HG03520 (cell line): ENCODE measurements around the gene VPS37C.
"Not testable (repeated sequence)": the region's sequence is repeated elsewhere in the genome, so short reads cannot be mapped to it uniquely, and the experiment has no call there.

Source experiments
- ATAC-seq: cut with Tn5 transposase; IDR thresholded peaks from one replicate; pipeline ENCODE4 v1.9.1; 2021; ENCODE audit warnings: mild to moderate bottlenecking, moderate library complexity; ENCODE audit not compliant: unreplicated experiment

Gene VPS37C

DNA sequence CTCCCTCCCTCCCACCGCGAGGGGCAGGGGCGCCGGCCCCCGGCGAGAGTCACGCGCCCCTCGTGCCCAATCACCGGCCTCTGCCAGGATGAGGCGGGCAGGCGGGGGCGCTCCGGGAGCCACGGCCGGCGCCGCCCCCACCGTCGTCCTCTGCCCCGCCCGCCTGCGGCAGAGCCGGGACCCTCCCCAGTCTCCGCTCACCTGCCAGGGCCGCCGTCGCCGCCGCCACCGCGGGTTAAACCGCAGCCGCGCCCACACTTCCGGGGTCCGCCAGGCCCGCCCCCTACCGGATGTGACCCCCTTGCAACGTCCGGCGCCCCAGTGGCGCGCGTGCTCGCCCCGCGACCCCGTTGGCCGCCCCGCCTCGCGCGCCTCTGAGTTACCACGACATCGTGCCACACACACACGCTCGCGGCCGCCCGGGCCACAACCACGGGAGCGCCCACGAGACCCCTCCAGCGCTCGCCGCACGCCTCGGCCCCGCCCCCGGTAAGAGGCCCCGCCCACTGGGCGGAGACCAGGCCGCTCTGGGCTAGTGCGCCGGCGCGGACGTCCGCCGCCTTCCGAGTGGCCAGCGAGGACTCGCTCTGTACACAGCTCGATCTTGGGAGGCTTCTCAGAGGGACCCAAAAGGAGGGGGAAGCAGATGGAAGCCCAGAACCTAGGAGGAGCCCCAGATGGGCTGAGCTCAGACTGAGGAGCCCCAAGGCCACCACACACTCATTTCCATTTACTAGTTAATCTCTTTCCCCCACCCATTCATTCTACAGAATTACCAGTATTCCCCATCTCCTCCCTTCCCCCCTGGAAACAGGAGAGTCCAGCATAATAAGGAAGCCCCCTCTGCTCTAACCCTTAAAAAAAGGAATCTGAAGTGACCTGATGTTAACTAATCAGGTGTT lies at the start of gene VPS37C:
Gene VPS37C (minus strand): TSS at position 237 of the 902 bp plus-strand sequence. CDS start 22,597 bp downstream, outside the sequence.
- ATAC-seq: peak; percentile 68

DNA sequence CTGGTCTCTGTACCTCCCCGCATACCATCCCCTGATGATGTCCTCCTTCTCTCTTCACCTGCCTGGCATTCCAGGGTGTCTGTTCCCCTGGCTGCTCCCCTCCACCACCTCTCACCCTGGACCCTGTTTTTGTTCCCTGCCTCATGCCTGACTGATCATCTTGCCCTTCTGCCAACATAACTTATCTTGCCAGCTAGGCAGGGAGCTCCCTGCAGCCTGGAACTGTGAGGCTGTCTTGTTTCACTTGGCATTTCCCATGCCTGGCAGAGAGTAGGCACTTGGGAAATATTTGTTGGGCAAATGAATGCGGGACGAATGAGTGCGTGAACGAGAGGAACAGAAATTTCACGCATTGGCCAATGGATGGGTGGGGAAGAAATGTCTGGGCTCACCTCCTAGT lies 49.4 kb upstream of the VPS37C start:
- not testable (repeated sequence) for ATAC-seq

DNA sequence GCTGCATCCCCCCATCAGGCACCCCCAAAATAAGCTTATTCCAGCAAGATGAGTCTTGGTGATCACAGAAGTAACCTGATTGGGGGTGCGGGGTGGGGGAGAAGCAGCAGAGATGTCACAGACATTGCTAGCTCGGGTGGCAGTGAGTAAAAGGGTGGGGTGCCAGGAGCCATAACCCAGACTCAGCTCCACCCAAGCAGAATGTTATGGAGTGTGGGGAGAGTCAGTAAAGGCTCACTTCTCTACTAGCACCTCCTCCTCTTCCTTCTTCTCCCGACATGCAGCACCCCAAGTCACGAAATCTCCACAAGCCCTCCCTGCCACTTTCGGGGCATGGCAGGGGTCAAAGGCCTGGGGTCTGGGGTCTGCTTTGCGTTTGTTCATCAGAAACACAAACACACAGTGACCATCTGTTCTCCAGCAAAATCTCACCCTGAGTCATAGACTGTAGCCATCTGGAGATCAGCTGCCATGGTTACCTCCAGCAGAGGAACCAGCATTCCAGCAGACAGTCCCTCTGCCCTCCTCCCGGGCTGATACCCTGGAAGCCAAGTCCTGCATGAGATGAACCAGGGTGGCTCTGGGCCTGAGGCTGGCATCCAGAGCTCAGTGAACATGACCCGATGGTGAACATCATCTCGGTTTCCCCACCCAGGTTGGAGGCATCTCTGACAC lies 46.5 kb upstream of the VPS37C start:
- not testable (repeated sequence) for ATAC-seq

DNA sequence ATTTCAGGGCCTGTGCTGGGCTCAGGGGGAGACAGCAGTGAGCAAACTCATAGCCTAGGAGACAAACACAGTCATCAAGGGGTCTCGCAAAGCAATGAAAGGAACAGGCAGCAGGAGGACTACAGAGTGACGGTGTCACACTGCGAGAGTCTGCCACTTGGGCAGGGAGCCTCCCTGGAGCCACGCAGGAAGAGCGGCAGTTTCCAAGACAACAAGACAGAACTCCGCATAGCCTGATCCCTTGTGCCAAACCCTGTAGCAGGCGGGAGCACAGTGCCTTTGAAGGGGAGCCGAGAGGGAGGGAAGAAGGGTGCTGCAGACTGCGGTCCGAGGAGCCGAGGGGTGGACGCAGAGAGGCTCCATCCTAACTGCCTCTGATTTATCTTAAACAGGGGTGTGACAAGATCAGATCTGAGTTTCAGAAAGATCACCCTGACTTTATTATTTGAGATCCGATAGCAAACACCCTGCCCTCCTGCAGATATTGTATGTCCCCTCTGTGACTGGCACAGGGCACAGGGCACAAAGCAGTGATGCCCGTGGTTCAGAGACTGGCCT lies 43.4 kb upstream of the VPS37C start:
- ATAC-seq: not testable (repeated sequence)

DNA sequence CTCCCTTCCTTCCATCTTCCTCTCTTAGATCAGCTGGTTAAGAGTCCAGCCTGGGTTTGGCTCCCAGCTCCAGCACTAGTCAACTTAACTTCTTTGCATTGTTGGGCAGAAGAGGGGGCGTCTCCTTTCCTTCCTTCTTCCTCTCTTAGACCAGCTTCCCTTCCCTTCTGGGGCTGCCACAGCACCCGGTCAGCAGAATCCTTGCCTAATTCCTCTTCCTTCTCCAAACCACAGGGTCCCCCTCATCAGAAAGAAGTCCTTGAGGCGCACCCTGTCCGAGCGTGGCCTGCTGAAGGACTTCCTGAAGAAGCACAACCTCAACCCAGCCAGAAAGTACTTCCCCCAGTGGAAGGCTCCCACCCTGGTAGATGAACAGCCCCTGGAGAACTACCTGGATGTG lies 42.6 kb upstream of the VPS37C start:
- not testable (repeated sequence) for ATAC-seq

DNA sequence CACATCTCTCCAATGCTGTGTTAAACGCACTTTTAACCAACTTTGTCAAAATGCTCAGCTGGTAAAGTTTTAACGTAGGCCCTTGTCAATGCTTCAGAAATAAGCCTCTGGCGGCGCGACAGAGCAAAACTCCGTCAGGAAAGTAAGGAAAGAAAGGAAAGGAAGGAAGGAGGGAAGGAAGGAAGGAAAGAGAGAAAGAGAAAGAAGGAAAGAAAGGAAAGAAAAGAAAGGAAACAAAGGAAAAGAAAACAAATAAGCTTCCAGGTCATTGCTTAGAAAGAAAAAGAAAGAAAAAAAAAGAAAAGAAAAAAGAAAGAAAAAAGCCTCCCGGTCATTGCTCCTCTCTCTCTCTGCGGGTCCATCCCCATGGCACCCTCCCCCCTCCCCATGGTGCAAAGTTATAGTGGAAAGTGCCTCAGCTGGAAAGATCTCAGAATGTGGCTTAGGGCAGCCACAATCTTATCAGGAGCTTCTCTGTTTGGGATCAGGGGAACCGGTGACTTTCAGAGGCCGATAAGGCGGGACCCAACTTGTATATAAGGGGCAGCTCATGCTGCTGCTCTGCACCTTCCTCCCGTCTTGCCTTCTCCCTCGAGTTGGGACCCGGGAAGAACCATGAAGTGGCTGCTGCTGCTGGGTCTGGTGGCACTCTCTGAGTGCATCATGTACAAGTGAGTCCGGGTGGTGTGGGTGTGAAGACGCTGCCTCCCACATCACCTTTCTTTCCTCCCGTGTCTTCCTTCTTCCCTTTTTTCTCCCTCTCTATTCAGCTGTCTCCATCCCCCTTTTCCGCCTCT lies 41.9 kb upstream of the VPS37C start, which contains the start of gene PGA3:
Gene PGA3 (plus strand): TSS at position 566 of the 797 bp plus-strand sequence. CDS start 50 bp downstream, at position 616.
- ATAC-seq: not testable (repeated sequence)

DNA sequence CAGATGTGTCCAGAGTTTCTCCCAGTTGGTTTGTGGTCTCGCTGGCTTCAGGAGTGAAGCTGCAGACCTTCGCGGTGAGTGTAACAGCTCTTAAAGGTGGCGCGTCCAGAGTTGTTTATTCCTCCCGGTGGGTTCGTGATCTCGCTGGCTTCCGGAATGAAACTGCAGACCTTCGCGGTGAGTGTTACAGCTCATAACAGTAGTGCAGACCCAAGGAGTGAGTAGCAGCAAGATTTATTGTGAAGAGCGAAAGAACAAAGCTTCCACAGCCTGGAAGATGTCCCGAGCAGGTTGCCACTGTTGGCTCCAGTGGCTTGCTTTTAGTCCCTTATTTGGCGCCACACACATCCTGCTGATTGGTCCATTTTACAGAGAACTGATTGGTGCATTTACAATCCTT lies 40.2 kb upstream of the VPS37C start:
- ATAC-seq: no peak

DNA sequence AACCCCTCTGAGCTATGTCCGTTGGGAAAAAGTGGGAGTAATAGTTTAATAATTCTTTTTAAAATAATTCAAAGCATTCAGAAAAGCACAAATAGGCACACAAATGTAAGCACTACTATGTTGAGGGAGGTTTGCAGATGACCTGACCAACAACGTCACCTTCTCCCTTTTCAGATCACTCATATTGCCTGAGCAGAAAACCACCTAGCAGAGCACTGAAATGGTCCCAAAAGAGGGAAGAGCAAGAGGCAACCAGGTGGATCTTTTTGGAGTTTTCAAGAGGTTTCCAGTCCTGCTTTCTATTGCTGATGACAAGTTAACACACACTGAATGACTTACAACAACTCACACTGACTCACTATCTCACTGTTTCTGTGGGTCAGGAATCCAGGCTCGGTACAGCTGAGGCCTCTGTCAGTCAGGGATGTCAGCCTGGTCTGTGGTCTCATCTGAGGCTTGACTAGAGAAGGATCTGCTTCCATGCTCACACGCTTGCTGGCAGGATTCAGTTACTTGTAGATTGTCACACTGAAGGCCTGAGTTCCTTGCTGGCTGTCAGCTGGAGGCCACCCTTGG lies 37.8 kb upstream of the VPS37C start:
- no peak for ATAC-seq

DNA sequence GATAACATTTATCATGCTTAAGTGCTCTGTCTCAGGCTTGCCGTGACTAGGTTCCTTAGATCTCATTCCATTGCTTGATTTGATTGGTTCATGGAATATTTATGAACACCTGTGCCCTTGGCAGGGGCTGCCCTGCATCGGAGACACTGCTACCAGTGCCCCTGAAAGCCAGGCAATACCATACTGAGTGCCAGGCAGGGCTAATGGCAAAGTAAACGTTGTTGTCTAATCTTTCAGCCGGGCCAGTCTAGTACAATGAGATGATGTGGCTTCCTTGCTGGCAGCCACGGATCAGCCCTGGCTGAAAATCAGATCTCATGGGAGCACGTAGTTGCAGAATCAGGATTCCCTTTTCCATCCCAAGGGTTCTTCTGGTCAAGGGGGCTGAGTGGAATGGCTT lies 37.1 kb upstream of the VPS37C start:
- ATAC-seq: no peak

DNA sequence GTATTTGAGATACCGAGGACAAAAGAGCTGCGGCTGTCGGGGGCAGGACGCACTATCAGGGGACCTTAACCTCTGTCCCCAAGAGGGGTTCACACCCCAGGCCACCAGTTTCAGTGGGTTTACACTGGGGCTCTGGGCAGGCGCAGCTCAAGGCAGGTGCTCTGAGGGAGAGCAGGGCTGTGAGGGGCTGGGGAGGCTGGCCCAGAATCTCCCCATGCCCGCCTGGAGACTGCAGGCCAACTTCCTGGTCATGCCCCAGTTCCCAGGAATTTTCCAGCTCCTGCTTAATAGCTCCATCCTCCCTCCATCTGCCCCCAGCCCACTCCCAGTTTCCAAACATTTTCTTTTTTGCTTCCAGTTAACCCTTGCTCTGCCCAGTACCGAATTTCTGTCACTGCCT lies 34.5 kb upstream of the VPS37C start:
- ATAC-seq: no peak

DNA sequence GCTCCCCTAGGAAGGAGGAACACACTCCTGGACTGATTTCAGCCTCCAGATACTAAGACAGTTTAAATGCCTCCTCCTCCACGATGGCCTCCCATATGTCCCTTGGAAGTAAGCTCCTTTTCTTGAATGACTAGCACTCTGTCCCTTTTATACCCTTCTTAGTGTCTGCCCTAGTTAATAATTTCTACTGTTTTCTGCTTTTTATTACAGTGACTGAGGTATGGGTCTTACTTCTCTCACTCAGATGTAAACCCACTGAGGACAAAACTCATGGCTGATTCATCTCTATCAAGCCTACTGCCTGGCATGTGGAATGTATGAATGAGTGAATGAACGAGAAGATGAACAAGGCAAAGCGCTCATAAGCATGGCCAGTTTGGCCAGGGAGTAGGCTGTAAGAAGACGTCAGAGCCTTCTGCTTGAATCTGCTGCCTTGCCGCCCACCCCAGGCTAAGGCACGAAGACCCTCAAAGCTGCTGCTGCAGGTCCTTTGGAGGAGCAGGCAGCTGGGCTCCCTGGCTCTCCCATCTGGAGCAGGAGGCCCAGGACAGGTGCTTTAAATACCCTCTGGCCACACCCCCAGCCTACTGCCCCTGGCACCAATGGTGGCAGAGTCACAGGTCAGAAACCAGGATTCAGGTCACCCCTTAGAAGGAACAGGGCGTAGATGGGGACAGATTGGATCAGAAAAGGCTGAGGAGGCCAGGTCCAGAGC lies 33.9 kb upstream of the VPS37C start:
- ATAC-seq: no peak

DNA sequence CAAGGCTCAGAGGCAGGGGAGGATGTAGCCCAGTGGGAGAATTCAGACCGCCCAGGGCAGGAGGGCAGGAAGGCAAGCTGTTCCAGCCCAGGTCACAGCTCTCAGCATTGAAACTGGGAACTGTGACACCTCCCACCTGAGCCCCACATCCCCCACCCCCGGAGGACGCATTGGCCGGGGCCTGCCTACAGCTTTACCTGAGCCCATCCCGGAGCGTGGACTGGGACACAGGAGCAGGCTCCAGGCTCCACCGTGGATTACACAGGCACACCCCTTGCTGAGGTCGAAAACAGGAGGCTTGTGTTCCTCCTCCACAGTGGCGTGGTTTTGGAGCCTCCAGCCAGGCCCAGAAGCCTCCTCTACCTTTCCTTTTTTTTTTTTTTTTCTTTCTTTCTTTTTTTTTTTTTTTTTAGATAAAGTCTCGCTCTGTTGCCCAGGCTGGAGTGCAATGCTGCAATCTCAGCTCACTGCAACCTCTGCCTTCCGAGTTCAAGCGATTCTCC lies 33.0 kb upstream of the VPS37C start:
- ATAC-seq: no peak

DNA sequence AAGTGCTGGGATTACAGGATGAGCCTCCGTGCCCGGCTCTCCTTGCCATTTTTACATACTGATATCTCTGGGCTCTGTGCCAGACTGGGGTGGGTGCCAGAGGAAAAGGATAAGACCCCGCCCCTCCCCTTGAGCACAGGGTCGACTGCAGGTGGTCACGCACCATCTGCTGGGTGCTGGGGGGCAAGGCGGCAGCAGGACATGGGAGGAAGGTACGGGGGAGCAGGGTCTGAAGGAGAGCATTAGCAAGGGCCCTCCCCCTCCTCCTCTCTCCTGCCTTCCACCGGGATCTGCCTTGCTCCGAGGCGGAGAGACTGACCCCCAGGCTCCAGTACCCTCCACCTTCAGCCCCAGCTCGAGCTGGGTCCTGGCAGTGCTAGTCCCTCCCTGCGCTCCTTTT lies 32.4 kb upstream of the VPS37C start:
- no peak for ATAC-seq

DNA sequence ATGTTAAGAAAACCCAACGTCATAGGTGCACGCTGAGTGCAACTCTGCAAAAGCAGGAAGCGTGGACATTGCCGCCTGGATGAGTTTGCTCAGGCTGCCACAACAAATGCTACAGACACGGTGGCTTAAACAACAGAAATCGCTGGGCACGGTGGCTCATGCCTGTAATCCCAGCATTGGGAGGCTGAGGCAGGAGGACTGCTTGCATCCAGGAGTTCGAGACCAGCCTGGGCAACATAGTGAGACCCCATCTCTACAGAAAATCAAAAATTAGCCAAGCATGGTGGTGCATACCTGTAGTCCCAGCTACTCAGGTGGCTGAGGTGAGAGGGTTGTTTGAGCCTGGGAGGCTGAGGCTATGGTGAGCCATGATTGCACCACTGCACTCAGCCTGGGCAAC lies 28.7 kb upstream of the VPS37C start:
- ATAC-seq: no peak

DNA sequence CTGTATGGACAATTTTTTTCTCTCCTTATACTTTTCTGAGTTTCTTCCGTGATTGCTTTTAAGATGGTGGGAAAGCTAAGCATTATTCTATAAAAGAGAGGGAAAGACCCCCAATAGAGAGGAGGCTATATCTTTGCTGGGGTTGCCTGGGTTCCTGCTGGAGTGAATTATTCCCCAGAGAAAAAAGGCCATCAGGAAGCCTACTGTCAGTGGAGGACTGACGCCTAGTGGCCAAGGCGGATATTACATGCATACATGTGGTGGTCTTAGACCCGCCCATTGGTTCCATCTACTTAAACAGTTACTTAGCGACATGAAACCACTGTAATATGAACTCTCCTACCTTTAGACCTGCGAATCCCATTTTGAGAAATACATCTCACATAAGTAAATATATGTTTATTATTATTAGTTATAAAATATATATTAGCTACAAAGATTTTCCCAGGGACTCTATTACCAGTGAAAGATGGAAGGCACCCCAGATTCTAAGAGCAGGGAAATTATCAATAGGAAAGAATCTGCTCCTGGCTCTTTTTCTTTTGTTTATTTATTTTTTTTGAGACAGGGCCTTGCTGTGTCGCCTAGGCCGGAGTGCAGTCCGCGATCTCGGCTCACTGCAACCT lies 26.4 kb upstream of the VPS37C start:
- peak; percentile 51 for ATAC-seq

DNA sequence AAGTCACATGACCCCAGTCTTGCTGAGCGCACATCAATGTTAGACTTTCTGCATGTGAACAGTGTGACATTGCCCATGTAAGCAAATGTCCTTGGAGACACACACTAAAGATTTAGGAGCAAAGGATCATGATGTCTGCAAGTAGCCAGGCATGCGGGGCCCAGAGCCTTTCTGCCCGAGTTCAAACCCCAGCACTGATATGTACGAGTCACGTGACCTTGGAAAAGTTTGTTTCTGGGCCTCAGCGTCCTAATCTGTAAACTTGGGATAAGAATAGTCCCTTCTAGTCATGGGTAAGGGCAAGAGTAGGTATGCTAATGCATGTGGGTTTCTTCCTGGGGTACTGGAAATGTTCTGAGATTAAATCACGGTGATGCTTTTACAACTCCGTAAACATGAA lies 25.3 kb upstream of the VPS37C start:
- ATAC-seq: no peak

DNA sequence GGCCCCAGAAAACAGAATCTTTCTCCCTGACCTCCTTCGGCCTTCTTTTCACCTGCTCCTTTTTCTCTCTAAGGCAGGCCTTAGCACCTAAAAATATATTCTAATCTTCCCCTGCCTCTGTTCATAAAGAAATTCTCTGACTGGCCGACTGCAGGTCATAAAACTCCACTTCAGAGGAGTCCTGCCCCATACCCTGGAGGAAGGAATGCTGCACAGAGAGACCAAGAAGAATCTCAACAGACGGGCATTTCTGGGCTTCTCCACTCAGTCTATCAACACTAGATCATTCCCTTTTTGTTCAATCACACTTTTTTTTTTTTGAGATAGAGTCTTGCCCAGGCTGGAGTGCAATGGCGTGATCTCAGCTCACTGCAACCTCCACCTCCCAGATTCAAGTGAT lies 22.4 kb upstream of the VPS37C start:
- ATAC-seq: no peak

DNA sequence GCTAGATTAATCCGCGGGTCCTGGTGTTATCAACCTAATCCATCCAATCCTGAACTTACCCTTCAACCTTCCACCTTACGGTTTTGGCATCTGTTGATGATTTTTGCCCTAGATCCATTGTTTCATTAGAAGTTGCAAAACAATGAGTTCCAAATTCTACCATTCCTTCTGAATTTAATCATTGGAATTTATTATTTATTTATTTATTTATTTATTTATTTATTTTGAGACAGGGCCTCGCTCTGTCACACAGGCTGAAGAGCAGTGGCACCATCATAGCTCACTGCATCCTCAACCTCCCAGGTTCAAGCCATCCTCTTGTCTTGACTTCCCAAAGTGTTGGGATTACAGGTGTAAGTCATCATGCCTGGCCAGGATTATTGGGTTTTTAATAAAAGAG lies 20.3 kb upstream of the VPS37C start:
- ATAC-seq: no peak

DNA sequence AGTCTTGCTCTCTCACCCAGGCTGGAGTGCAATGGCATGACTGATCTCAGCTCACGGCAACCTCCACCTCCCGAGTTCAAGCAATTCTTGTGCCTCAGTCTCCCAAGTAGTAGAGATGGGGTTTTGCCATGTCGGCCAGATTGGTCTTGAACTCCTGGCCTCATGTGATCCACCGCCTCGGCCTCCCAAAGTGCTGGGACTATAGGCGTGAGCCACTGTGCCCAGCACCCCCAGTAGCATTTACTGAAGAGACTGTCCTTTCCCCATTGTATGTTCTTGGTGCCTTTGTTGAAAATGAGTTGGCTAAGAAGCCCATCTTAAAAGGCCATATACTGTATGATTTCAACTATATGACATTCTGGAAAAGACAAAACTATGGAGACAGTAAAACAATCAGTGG lies 19.0 kb upstream of the VPS37C start:
- ATAC-seq: not testable (repeated sequence)
